ENCODE measurements around the gene CNTRL. TPM values are rescaled to one million over a fixed set of nuclear protein-coding genes. Genes with fewer than 3 reads are reported as not detected.

Gene CNTRL
- total RNA-seq, 1 donor from 2014 or later, result 7.5 TPM

DNA sequence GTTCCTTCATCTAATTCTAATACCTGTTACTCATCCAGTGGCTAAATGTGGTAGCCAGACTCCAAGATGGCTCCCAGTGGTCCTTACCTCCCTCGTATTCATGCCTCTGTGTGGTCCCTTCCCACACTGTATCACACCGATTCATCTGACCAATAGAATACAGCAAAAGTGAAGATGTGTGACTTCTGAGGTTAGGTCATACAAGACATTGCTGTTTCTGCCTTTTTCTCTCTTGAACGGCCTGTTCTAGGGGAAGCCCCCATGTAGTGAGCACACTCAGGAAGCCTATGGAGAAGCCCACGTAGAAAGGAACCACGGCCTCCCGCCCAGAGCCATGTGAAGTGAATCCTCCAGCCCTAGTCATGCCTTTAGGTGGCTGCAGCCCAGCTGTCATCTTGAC lies 15.2 kb upstream of the CNTRL start:
- Mint-ChIP-seq H3K9me3 (ENCODE audit: unreplicated experiment) (peaks cover 6% of the 10 kb centered on the region), H3K4me3 (ENCODE audit: unreplicated experiment) (no peak overlapping the region), H3K36me3 (ENCODE audit: unreplicated experiment) (peaks cover 3% of the 10 kb centered on the region), H3K27ac (ENCODE audit: unreplicated experiment) (no peak overlapping the region), H3K27me3 (ENCODE audit: unreplicated experiment) (no peaks in the 10 kb centered on the region), H3K4me1 (ENCODE audit: unreplicated experiment) (peaks cover 5% of the 10 kb centered on the region)
- DNase-seq (ENCODE audit: extremely low spot score, unreplicated experiment), result no peak
- TF ChIP-seq CTCF (IDR thresholded peaks at IDR 0.05), result no peak

DNA sequence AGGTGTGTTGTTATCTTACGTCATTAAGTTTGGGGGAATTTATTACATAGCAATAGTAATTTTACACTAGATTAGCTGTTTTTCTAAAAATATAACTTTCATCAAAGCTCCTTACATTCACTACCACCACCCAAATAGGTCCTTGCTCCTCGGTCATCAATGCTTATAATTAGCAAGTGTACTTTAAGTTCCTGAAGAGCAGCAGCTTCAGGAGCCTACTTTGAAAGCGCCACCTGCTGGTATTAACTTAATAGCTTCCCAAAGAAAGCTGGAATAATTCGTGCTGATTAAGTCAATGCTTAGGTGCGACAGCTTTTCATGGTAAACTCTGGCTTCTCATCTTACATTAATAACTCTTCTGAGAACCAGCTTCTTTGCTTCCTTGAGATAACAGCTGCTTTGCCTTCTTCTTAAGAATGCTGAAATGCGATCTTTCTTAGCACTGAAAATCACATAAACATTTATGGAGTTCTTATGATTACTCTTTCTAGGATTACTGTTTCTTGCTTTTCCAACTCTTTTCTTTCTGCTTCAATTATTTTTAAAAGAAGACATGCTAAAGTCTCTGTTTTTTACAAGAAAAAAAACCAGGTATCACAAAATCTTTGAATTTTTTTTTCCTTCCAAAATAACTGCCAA lies 14.6 kb upstream of the CNTRL start:
- peaks cover 3% of the 10 kb centered on the region for H3K36me3 Mint-ChIP-seq (ENCODE audit: unreplicated experiment)
- peaks cover 5% of the 10 kb centered on the region for H3K4me1 Mint-ChIP-seq (ENCODE audit: unreplicated experiment)
- TF ChIP-seq CTCF (IDR thresholded peaks at IDR 0.05), result peak; percentile 87
- no peak overlapping the region for H3K4me3 Mint-ChIP-seq (ENCODE audit: unreplicated experiment)
- DNase-seq (ENCODE audit: extremely low spot score, unreplicated experiment), result no peak
- H3K27me3 Mint-ChIP-seq (ENCODE audit: unreplicated experiment), result no peaks in the 10 kb centered on the region
- peaks cover 6% of the 10 kb centered on the region for H3K9me3 Mint-ChIP-seq (ENCODE audit: unreplicated experiment)
- H3K27ac Mint-ChIP-seq (ENCODE audit: unreplicated experiment), result no peak overlapping the region

DNA sequence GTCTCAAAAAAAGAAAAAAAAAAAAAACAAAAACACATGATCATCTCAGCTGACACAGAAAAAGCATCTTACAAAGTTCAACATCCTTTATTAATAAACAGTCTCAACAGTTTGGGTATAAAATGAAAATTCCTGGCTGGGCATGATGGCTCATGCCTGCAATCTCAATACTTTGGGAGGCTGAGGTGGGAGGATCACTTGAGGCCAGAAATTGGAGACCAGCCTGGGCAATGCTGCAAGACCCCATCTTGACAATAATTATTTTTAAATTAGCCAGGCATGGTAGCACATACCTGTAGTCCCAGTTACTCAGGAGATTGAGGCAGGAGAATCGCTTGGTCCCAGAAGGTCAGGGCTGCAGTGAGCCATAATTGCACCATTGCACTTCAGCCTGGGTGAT lies 7.9 kb upstream of the CNTRL start:
- Mint-ChIP-seq H3K36me3 (ENCODE audit: unreplicated experiment) (peaks cover 11% of the 10 kb centered on the region), H3K27ac (ENCODE audit: unreplicated experiment) (no peak overlapping the region), H3K27me3 (ENCODE audit: unreplicated experiment) (no peaks in the 10 kb centered on the region), H3K4me3 (ENCODE audit: unreplicated experiment) (no peak overlapping the region), H3K4me1 (ENCODE audit: unreplicated experiment) (no peaks in the 10 kb centered on the region), H3K9me3 (ENCODE audit: unreplicated experiment) (peaks cover 15% of the 10 kb centered on the region)
- DNase-seq (ENCODE audit: extremely low spot score, unreplicated experiment), result no peak
- TF ChIP-seq CTCF (IDR thresholded peaks at IDR 0.05), result no peak

DNA sequence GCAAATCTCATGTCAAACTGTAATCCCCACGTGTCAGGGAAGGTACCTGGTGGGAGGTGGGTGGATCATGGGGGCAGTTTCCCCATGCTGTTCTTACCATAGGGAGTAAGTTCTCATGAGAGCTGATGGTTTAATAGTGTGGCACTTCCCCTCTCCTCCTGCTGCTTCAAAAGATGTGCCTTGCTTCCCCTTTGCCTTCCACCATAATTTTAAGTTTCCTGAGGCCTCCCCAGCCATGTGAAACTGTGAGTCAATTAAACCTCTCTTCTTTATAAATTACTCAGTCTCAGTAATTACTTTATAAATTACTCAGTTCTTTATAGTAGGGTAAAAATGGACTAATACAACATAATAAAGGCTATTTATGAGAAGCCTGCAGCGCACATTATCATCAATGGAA lies 7.1 kb upstream of the CNTRL start:
- no peak overlapping the region for H3K4me3 Mint-ChIP-seq (ENCODE audit: unreplicated experiment)
- H3K27ac Mint-ChIP-seq (ENCODE audit: unreplicated experiment), result no peak overlapping the region
- H3K9me3 Mint-ChIP-seq (ENCODE audit: unreplicated experiment), result peaks cover 15% of the 10 kb centered on the region
- DNase-seq (ENCODE audit: extremely low spot score, unreplicated experiment), result no peak
- no peaks in the 10 kb centered on the region for H3K27me3 Mint-ChIP-seq (ENCODE audit: unreplicated experiment)
- peaks cover 11% of the 10 kb centered on the region for H3K36me3 Mint-ChIP-seq (ENCODE audit: unreplicated experiment)
- TF ChIP-seq CTCF (IDR thresholded peaks at IDR 0.05), result no peak
- H3K4me1 Mint-ChIP-seq (ENCODE audit: unreplicated experiment), result no peaks in the 10 kb centered on the region

GRCh38 chr9:121069396-121069795 lies 5.4 kb upstream of the CNTRL start:
- H3K27me3 Mint-ChIP-seq (ENCODE audit: unreplicated experiment), result no peaks in the 10 kb centered on the region
- DNase-seq (ENCODE audit: extremely low spot score, unreplicated experiment), result no peak
- H3K9me3 Mint-ChIP-seq (ENCODE audit: unreplicated experiment), result peaks cover 15% of the 10 kb centered on the region
- peaks cover 16% of the 10 kb centered on the region for H3K4me1 Mint-ChIP-seq (ENCODE audit: unreplicated experiment)
- H3K36me3 Mint-ChIP-seq (ENCODE audit: unreplicated experiment), result peaks cover 11% of the 10 kb centered on the region
- TF ChIP-seq CTCF (IDR thresholded peaks at IDR 0.05), result no peak
- H3K4me3 Mint-ChIP-seq (ENCODE audit: unreplicated experiment), result no peak overlapping the region
- no peak overlapping the region for H3K27ac Mint-ChIP-seq (ENCODE audit: unreplicated experiment)
